ENCODE data around the gene SPACA4.
"Not testable (repeated sequence)": the region's sequence is repeated elsewhere in the genome, so short reads cannot be mapped to it uniquely, and the experiment has no call there.

Gene SPACA4

GRCh38 chr19:48628486-48629296 is 22.1 kb downstream of the SPACA4 start:
- no peak overlapping the region for H3K4me3 Mint-ChIP-seq
- H3K9me3 Mint-ChIP-seq = no peaks in the 10 kb centered on the region
- DNase-seq (no peak), ATAC-seq (replicated peaks) (no peak)
- H3K36me3 Mint-ChIP-seq (ENCODE audit: insufficient read depth) = peaks cover 57% of the 10 kb centered on the region
- peaks cover 22 to 33% of the 10 kb centered on the region in 2 donors for H3K4me1 Mint-ChIP-seq (ENCODE audit: low read depth in 2 of 2)
- H3K27me3 Mint-ChIP-seq = no peaks in the 10 kb centered on the region
- H3K27ac Mint-ChIP-seq = peak overlapping the region in 1 of 2 donors; percentile 32

GRCh38 chr19:48629297-48629598 is 22.7 kb downstream of the SPACA4 start:
- H3K9me3 Mint-ChIP-seq = no peaks in the 10 kb centered on the region
- H3K36me3 Mint-ChIP-seq (ENCODE audit: insufficient read depth) = peaks cover 51% of the 10 kb centered on the region
- H3K4me1 Mint-ChIP-seq (ENCODE audit: low read depth in 2 of 2) = peaks cover 20 to 31% of the 10 kb centered on the region in 2 donors
- peak overlapping the region in 1 of 2 donors; percentile 38 for H3K27ac Mint-ChIP-seq
- DNase-seq (no peak), ATAC-seq (replicated peaks) (no peak)
- no peaks in the 10 kb centered on the region for H3K27me3 Mint-ChIP-seq
- no peak overlapping the region for H3K4me3 Mint-ChIP-seq

GRCh38 chr19:48629599-48630295 is 23.2 kb downstream of the SPACA4 start:
- H3K9me3 Mint-ChIP-seq = no peaks in the 10 kb centered on the region
- no peak overlapping the region for H3K4me3 Mint-ChIP-seq
- DNase-seq = no peak
- H3K27me3 Mint-ChIP-seq = no peaks in the 10 kb centered on the region
- peaks cover 52% of the 10 kb centered on the region for H3K36me3 Mint-ChIP-seq (ENCODE audit: insufficient read depth)
- peak overlapping the region in 1 of 2 donors; percentile 38 for H3K27ac Mint-ChIP-seq
- H3K4me1 Mint-ChIP-seq (ENCODE audit: low read depth in 2 of 2) = peaks cover 20 to 32% of the 10 kb centered on the region in 2 donors
- no peak for ATAC-seq (replicated peaks)

- H3K36me3 Mint-ChIP-seq (ENCODE audit: insufficient read depth) = peaks cover 59% of the 10 kb centered on the region
- ATAC-seq (replicated peaks) = no peak
- DNase-seq = no peak
- no peaks in the 10 kb centered on the region for H3K27me3 Mint-ChIP-seq
- no peak overlapping the region for H3K4me3 Mint-ChIP-seq
- H3K27ac Mint-ChIP-seq = peak overlapping the region in 1 of 2 donors; percentile 38
- no peaks in the 10 kb centered on the region for H3K9me3 Mint-ChIP-seq
- peaks cover 21 to 33% of the 10 kb centered on the region in 2 donors for H3K4me1 Mint-ChIP-seq (ENCODE audit: low read depth in 2 of 2)
Observed at GRCh38 chr19:48630296-48631063, 23.9 kb downstream of the SPACA4 start.

- peaks cover 63% of the 10 kb centered on the region for H3K36me3 Mint-ChIP-seq (ENCODE audit: insufficient read depth)
- no peaks in the 10 kb centered on the region for H3K9me3 Mint-ChIP-seq
- H3K4me1 Mint-ChIP-seq (ENCODE audit: low read depth in 2 of 2) = peaks cover 24 to 36% of the 10 kb centered on the region in 2 donors
- H3K4me3 Mint-ChIP-seq = no peak overlapping the region
- DNase-seq = no peak
- no peak for ATAC-seq (replicated peaks)
- H3K27me3 Mint-ChIP-seq = no peaks in the 10 kb centered on the region
- no peak overlapping the region for H3K27ac Mint-ChIP-seq
Observed at GRCh38 chr19:48631225-48631624, 24.7 kb downstream of the SPACA4 start.

DNA sequence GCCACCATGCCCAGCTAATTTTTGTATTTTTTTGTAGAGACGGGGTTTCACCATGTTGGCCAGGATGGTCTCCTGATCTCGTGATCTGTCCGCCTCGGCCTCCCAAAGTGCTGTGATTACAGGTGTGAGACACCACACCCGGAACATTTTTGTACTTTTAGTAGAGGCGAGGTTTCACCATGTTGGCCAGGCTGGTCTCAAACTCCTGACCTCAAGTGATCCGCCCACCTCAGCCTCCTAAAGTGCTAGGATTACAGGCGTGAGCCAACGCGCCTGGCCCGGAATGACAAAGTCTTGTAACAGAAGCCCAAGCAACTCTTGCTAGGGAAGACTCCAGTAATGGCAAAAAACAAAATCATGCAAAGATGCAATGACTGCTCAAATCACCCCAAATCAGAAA is 25.7 kb downstream of the SPACA4 start:
- peaks cover 19 to 31% of the 10 kb centered on the region in 2 donors for H3K4me1 Mint-ChIP-seq (ENCODE audit: low read depth in 2 of 2)

GRCh38 chr19:48632692-48633147 is 26.2 kb downstream of the SPACA4 start:
- Mint-ChIP-seq H3K27ac (peak overlapping the region in 1 of 2 donors; percentile 94), H3K4me1 (ENCODE audit: low read depth in 2 of 2) (peaks cover 21 to 29% of the 10 kb centered on the region in 2 donors), H3K9me3 (no peaks in the 10 kb centered on the region), H3K27me3 (no peaks in the 10 kb centered on the region), H3K36me3 (ENCODE audit: insufficient read depth) (peaks cover 64% of the 10 kb centered on the region), H3K4me3 (no peak overlapping the region)
- no peak for DNase-seq
- no peak for ATAC-seq (replicated peaks)

More for the DNA sequence above, 25.7 kb downstream of the SPACA4 start:
- H3K9me3 Mint-ChIP-seq; H3K27me3 Mint-ChIP-seq; H3K4me3 Mint-ChIP-seq; ATAC-seq (replicated peaks); DNase-seq: not testable (repeated sequence)
- Mint-ChIP-seq H3K27ac (peak overlapping the region in 1 of 2 donors; percentile 94), H3K36me3 (ENCODE audit: insufficient read depth) (peaks cover 60% of the 10 kb centered on the region)

DNA sequence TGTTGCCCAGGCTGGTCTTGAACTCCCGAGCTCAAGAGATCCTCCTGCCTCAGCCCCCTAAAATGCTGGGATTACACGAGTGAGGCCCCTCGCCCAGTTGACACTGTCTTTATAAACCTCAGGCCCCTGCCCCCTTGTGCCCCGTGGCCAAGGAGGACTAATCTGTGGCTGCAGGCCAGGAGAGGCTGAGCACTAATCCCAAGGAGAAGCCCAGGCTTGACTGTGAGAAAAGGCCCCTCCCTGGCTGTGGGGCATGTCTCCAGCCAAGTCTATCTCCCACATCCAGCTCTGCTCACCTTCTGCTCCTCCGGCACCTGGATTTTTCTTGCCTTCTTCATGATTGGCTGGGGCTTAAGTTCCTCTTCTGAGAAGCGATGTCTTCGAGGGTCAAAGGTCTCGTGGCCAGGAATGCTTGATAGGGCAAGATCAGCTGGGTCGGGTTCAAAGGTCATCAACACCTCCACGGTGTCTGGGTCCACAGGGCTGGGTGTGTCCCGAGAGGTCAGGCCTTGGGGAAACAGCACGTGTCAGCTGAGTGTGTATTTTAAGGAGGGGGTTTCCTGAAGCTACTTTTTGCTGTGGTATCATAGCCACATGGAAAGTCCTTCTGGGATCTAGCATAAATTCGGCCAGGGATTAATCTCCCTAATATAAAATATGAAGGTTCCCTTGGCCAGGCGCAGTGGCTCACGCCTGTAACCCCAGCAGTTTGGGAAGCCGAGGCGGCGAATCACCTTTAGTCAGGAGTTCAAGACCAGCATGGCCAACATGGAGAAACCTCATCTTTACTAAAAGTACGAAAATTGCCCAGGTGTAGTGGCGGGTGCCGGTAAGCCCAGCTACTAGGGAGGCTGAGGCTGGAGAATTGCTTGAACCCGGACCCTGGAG is 26.9 kb downstream of the SPACA4 start:
- Mint-ChIP-seq H3K4me1 (ENCODE audit: low read depth in 2 of 2) (peaks cover 27 to 31% of the 10 kb centered on the region in 2 donors), H3K27me3 (no peaks in the 10 kb centered on the region), H3K4me3 (peak overlapping the region; percentile 90 to 98), H3K27ac (peak overlapping the region; percentile 90 to 94), H3K36me3 (ENCODE audit: insufficient read depth) (peaks cover 68% of the 10 kb centered on the region), H3K9me3 (no peaks in the 10 kb centered on the region)
- DNase-seq (no peak), ATAC-seq (replicated peaks) (no peak)

DNA sequence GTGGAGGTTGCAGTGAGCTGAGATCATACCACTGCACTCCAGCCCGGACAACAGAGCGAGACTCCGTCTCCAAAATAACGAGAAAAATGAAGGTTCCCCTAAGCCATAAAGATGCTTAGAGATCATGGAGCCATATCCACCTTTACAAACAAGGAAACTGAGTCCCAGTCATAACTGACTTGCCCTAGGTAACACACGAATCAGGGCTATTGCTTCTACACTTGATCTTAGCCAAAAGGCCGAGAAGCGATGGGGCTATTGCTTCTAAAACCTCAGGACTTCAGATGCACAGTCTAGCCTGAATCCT is 27.4 kb downstream of the SPACA4 start:
- Mint-ChIP-seq H3K9me3 (peaks cover 0 to 2% of the 10 kb centered on the region in 2 donors), H3K27me3 (no peaks in the 10 kb centered on the region)
- no peak for ATAC-seq (replicated peaks)

GRCh38 chr19:48634424-48635262 is 28.1 kb downstream of the SPACA4 start:
- H3K36me3 Mint-ChIP-seq (ENCODE audit: insufficient read depth) = peaks cover 60% of the 10 kb centered on the region
- no peaks in the 10 kb centered on the region for H3K27me3 Mint-ChIP-seq
- H3K27ac Mint-ChIP-seq = peak overlapping the region; percentile 90 to 94
- DNase-seq (peak; percentile 81 to 82 (median 82)), ATAC-seq (replicated peaks) (peak; percentile 8)
- peaks cover 0 to 2% of the 10 kb centered on the region in 2 donors for H3K9me3 Mint-ChIP-seq
- peaks cover 35 to 36% of the 10 kb centered on the region in 2 donors for H3K4me1 Mint-ChIP-seq (ENCODE audit: low read depth in 2 of 2)
- peak overlapping the region; percentile 90 to 98 for H3K4me3 Mint-ChIP-seq

More for the DNA sequence above, 27.4 kb downstream of the SPACA4 start:
- no peak for DNase-seq
- peaks cover 65% of the 10 kb centered on the region for H3K36me3 Mint-ChIP-seq (ENCODE audit: insufficient read depth)
- H3K4me3 Mint-ChIP-seq = peak overlapping the region; percentile 90 to 98
- H3K4me1 Mint-ChIP-seq (ENCODE audit: low read depth in 2 of 2) = peaks cover 32 to 33% of the 10 kb centered on the region in 2 donors
- peak overlapping the region; percentile 90 to 94 for H3K27ac Mint-ChIP-seq

DNA sequence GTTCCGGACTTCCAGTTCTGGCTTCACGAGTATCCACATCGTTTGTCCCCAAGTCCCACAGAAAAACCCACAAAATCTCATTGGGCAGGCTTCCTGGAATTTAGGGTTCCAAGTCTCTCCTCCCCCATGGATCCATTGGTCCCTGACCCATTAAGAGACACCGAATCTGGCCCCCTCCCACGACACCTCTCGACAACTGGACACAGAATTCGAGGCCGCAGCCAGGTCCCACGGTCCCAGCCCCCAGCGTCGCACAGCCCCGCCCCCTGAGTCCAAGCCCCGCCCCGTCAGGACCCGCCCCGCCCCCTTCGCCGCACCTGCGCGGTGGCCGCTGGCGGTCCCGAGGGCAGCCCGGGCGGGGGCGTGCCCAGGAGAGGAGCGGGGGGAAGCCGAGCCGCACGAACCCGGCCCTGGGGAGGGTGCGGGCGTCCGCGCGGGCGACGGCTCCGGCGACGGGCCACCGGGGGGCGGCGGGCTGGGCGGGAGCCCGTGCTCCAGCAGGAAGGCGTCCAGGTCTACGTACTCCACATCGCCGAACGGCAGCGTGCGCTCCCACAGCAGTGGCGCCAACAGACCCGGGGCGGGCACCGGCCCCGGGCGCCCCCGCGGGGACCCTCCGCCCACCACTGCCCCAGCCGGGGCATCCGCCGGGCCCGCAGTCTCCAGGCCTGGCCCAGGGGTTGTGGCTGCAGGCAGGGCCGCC is 28.9 kb downstream of the SPACA4 start:
- DNase-seq (peak; percentile 60 to 65 (median 62)), ATAC-seq (replicated peaks) (peak; percentile 2)
- H3K4me1 Mint-ChIP-seq (ENCODE audit: low read depth in 2 of 2) = peaks cover 32 to 41% of the 10 kb centered on the region in 2 donors
- H3K9me3 Mint-ChIP-seq = peaks cover 0 to 2% of the 10 kb centered on the region in 2 donors
- H3K36me3 Mint-ChIP-seq (ENCODE audit: insufficient read depth) = peaks cover 56% of the 10 kb centered on the region
- no peaks in the 10 kb centered on the region for H3K27me3 Mint-ChIP-seq
- H3K4me3 Mint-ChIP-seq = peak overlapping the region; percentile 90 to 98
- H3K27ac Mint-ChIP-seq = peak overlapping the region; percentile 90 to 94

Data from effector memory CD8-positive, alpha-beta T cell (primary cell).